ENCODE measurements around the gene TCF19. TPM values are rescaled to one million over a fixed set of nuclear protein-coding genes. Genes with fewer than 3 reads are reported as not detected.

TCF19 gene
- total RNA-seq (1 to 10 TPM; 3.6 to 3.7 TPM), polyA plus RNA-seq (ENCODE audit: insufficient read depth, low read depth, low replicate concordance) (4.7 TPM)
- long read RNA-seq, donor 1, partial matches to known transcripts = 0 of 6 reads
- long read RNA-seq, donor 1, other reads (novel, unspliced or antisense) = 0 of 6 reads
- long read RNA-seq, donor 2, partial matches to known transcripts = 0 of 2 reads
- long read RNA-seq, donor 2, other reads (novel, unspliced or antisense) = 0 of 2 reads

GRCh38 chr6:31158140-31158862 lies at the start of gene TCF19:
Gene TCF19, plus strand, starts transcription at chr6:31158589. Its CDS starts 881 bp downstream, at chr6:31159470.
- Histone ChIP-seq H3K36me3 (ENCODE audit: low read depth, missing control alignments) (no peaks in the 10 kb centered on the region), H3K27ac (peak within 1 kb of the TSS; percentile 74 to 82), H3K9me3 (no peaks in the 10 kb centered on the region), H3K4me3 (peak within 1 kb of the TSS; percentile 57 to 78), H3K27me3 (no peaks in the 10 kb centered on the region), H3K4me1 (peaks cover 11% of the 10 kb centered on the region)
- TF ChIP-seq CTCF (IDR thresholded peaks at IDR 0.05) (no peak), POLR2A (IDR thresholded peaks at IDR 0.05) (no peak)
- intact Hi-C loops (cut with DNase I; ENCODE audit: low total_unique reads) = no loop called here
- peak; percentile 99 for DNase-seq
- WGBS, 2 donors = 0 to 1% methylated on average over 40 to 65 of the region's 65 CpGs

GRCh38 chr6:31110825-31111582 lies 47.4 kb upstream of the TCF19 start:
- no peaks in the 10 kb centered on the region for H3K9me3 ChIP-seq

GRCh38 chr6:31111712-31112111 lies 46.7 kb upstream of the TCF19 start:
- Histone ChIP-seq H3K36me3 (ENCODE audit: low read depth, missing control alignments) (no peaks in the 10 kb centered on the region), H3K27me3 (no peaks in the 10 kb centered on the region), H3K9me3 (no peaks in the 10 kb centered on the region), H3K4me3 (no peak overlapping the region), H3K4me1 (peaks cover 11% of the 10 kb centered on the region), H3K27ac (no peak overlapping the region)
- DNase-seq = no peak
- 91 to 98% methylated on average over 11 to 13 of the region's 13 CpGs for WGBS, 2 donors
- intact Hi-C loops (cut with DNase I; ENCODE audit: low total_unique reads) = no loop called here
- TF ChIP-seq POLR2A (IDR thresholded peaks at IDR 0.05) = no peak
- TF ChIP-seq CTCF (IDR thresholded peaks at IDR 0.05) = no peak

More at GRCh38 chr6:31110825-31111582, 47.4 kb upstream of the TCF19 start:
- H3K27ac ChIP-seq = no peak overlapping the region
- no peak overlapping the region for H3K4me3 ChIP-seq
- peaks cover 11% of the 10 kb centered on the region for H3K4me1 ChIP-seq
- no peaks in the 10 kb centered on the region for H3K36me3 ChIP-seq (ENCODE audit: low read depth, missing control alignments)
- no peaks in the 10 kb centered on the region for H3K27me3 ChIP-seq
- intact Hi-C loops (cut with DNase I; ENCODE audit: low total_unique reads) = no loop called here
- WGBS, 2 donors = 77 to 82% methylated on average over 11 of the region's 11 CpGs
- TF ChIP-seq POLR2A (IDR thresholded peaks at IDR 0.05) = no peak
- TF ChIP-seq CTCF (IDR thresholded peaks at IDR 0.05) = no peak
- no peak for DNase-seq

- intact Hi-C loops (cut with DNase I; ENCODE audit: low total_unique reads) = no loop called here
- H3K27ac ChIP-seq = no peak within 1 kb of the TSS
- no peak for TF ChIP-seq CTCF (IDR thresholded peaks at IDR 0.05)
- TF ChIP-seq POLR2A (IDR thresholded peaks at IDR 0.05) = no peak
- no peak within 1 kb of the TSS for H3K4me3 ChIP-seq
- WGBS, 2 donors = 91 to 93% methylated on average over 5 of the region's 5 CpGs
- H3K27me3 ChIP-seq = no peaks in the 10 kb centered on the region
- H3K36me3 ChIP-seq (ENCODE audit: low read depth, missing control alignments) = no peaks in the 10 kb centered on the region
- H3K9me3 ChIP-seq = no peaks in the 10 kb centered on the region
- peaks cover 15% of the 10 kb centered on the region for H3K4me1 ChIP-seq
- no peak for DNase-seq
These were observed 45.9 kb upstream of the TCF19 start, which contains the start of gene C6orf15 for GRCh38 chr6:31112478-31112877. Gene C6orf15, minus strand, starts transcription at chr6:31112575. Its CDS starts 20 bp downstream, at chr6:31112555.
